Measurements from ENCODE around the gene MALRD1. TPM values are rescaled to one million over a fixed set of nuclear protein-coding genes. Genes with fewer than 3 reads are reported as not detected.

Gene MALRD1
- total RNA-seq, 1 experiment from 2014 or later = not detected

GRCh38 chr10:19158358-19158757 lies 109.8 kb downstream of the MALRD1 start:
- DNase-seq = no peak
- no peak overlapping the region for H3K4me3 ChIP-seq
- H3K36me3 ChIP-seq = no peaks in the 10 kb centered on the region
- no peak overlapping the region for H3K27ac ChIP-seq
- H3K9me3 ChIP-seq (replicated peaks) = no peaks in the 10 kb centered on the region
- H3K4me1 ChIP-seq = no peaks in the 10 kb centered on the region
- H3K27me3 ChIP-seq = no peaks in the 10 kb centered on the region

- Histone ChIP-seq H3K4me3 (no peak overlapping the region), H3K27me3 (no peaks in the 10 kb centered on the region), H3K27ac (no peak overlapping the region), H3K9me3 (replicated peaks) (no peaks in the 10 kb centered on the region), H3K4me1 (no peaks in the 10 kb centered on the region), H3K36me3 (no peaks in the 10 kb centered on the region)
- DNase-seq = no peak
These were observed 110.3 kb downstream of the MALRD1 start for GRCh38 chr10:19158870-19159269.

- no peaks in the 10 kb centered on the region for H3K9me3 ChIP-seq (replicated peaks)
- H3K27me3 ChIP-seq = no peaks in the 10 kb centered on the region
- no peak overlapping the region for H3K27ac ChIP-seq
- H3K4me1 ChIP-seq = no peaks in the 10 kb centered on the region
- no peak overlapping the region for H3K4me3 ChIP-seq
- no peaks in the 10 kb centered on the region for H3K36me3 ChIP-seq
- DNase-seq = no peak
These were observed 115.9 kb downstream of the MALRD1 start for GRCh38 chr10:19164461-19164860.

GRCh38 chr10:19168584-19168983 lies 120.0 kb downstream of the MALRD1 start:
- peak in 1 of 2 experiments; percentile 4 for DNase-seq

GRCh38 chr10:19169041-19169440 lies 120.4 kb downstream of the MALRD1 start:
- peak in 1 of 2 experiments; percentile 1 for DNase-seq
- no peak overlapping the region for H3K27ac ChIP-seq
- no peaks in the 10 kb centered on the region for H3K27me3 ChIP-seq

More at GRCh38 chr10:19168584-19168983, 120.0 kb downstream of the MALRD1 start:
- no peaks in the 10 kb centered on the region for H3K4me1 ChIP-seq
- no peak overlapping the region for H3K4me3 ChIP-seq
- no peaks in the 10 kb centered on the region for H3K36me3 ChIP-seq
- no peaks in the 10 kb centered on the region for H3K9me3 ChIP-seq (replicated peaks)
- no peaks in the 10 kb centered on the region for H3K27me3 ChIP-seq
- H3K27ac ChIP-seq = no peak overlapping the region

GRCh38 chr10:19169684-19170083 lies 121.1 kb downstream of the MALRD1 start:
- H3K4me1 ChIP-seq = no peaks in the 10 kb centered on the region
- H3K27me3 ChIP-seq = no peaks in the 10 kb centered on the region
- H3K27ac ChIP-seq = no peak overlapping the region
- no peaks in the 10 kb centered on the region for H3K36me3 ChIP-seq
- DNase-seq = no peak
- H3K4me3 ChIP-seq = no peak overlapping the region
- H3K9me3 ChIP-seq (replicated peaks) = no peaks in the 10 kb centered on the region

More at GRCh38 chr10:19169041-19169440, 120.4 kb downstream of the MALRD1 start:
- H3K4me3 ChIP-seq = no peak overlapping the region
- no peaks in the 10 kb centered on the region for H3K4me1 ChIP-seq
- H3K36me3 ChIP-seq = no peaks in the 10 kb centered on the region
- no peaks in the 10 kb centered on the region for H3K9me3 ChIP-seq (replicated peaks)

- Histone ChIP-seq H3K4me1 (no peaks in the 10 kb centered on the region), H3K36me3 (no peaks in the 10 kb centered on the region), H3K4me3 (no peak overlapping the region), H3K27me3 (no peaks in the 10 kb centered on the region), H3K9me3 (replicated peaks) (no peaks in the 10 kb centered on the region), H3K27ac (no peak overlapping the region)
- no peak for DNase-seq
These were observed 130.1 kb downstream of the MALRD1 start for GRCh38 chr10:19178675-19179074.

- Histone ChIP-seq H3K9me3 (replicated peaks) (no peaks in the 10 kb centered on the region), H3K27ac (no peak overlapping the region), H3K4me1 (no peaks in the 10 kb centered on the region), H3K27me3 (no peaks in the 10 kb centered on the region), H3K36me3 (no peaks in the 10 kb centered on the region), H3K4me3 (no peak overlapping the region)
- DNase-seq = no peak
These were observed 136.3 kb downstream of the MALRD1 start for GRCh38 chr10:19184891-19185290.

- H3K27ac ChIP-seq = no peak overlapping the region
- no peaks in the 10 kb centered on the region for H3K36me3 ChIP-seq
- no peaks in the 10 kb centered on the region for H3K9me3 ChIP-seq (replicated peaks)
- H3K4me1 ChIP-seq = no peaks in the 10 kb centered on the region
- no peak overlapping the region for H3K4me3 ChIP-seq
- H3K27me3 ChIP-seq = no peaks in the 10 kb centered on the region
- DNase-seq = no peak
These were observed 146.3 kb downstream of the MALRD1 start for GRCh38 chr10:19194866-19195265.

GRCh38 chr10:19195698-19196097 lies 147.1 kb downstream of the MALRD1 start:
- no peaks in the 10 kb centered on the region for H3K4me1 ChIP-seq
- no peaks in the 10 kb centered on the region for H3K9me3 ChIP-seq (replicated peaks)
- DNase-seq = no peak
- H3K27ac ChIP-seq = no peak overlapping the region
- H3K4me3 ChIP-seq = no peak overlapping the region
- H3K36me3 ChIP-seq = no peaks in the 10 kb centered on the region
- H3K27me3 ChIP-seq = no peaks in the 10 kb centered on the region

- no peaks in the 10 kb centered on the region for H3K36me3 ChIP-seq
- H3K27ac ChIP-seq = no peak overlapping the region
- H3K9me3 ChIP-seq (replicated peaks) = no peaks in the 10 kb centered on the region
- H3K4me3 ChIP-seq = no peak overlapping the region
- DNase-seq = no peak
- no peaks in the 10 kb centered on the region for H3K4me1 ChIP-seq
- H3K27me3 ChIP-seq = no peaks in the 10 kb centered on the region
These were observed 151.6 kb downstream of the MALRD1 start for GRCh38 chr10:19200211-19200610.

GRCh38 chr10:19204246-19204917 lies 155.8 kb downstream of the MALRD1 start:
- H3K36me3 ChIP-seq = no peaks in the 10 kb centered on the region
- H3K4me1 ChIP-seq = no peaks in the 10 kb centered on the region
- DNase-seq = no peak
- H3K27me3 ChIP-seq = no peaks in the 10 kb centered on the region
- no peak overlapping the region for H3K27ac ChIP-seq
- H3K9me3 ChIP-seq (replicated peaks) = no peaks in the 10 kb centered on the region
- H3K4me3 ChIP-seq = no peak overlapping the region

GRCh38 chr10:19209319-19209718 lies 160.7 kb downstream of the MALRD1 start:
- H3K27ac ChIP-seq = no peak overlapping the region
- no peaks in the 10 kb centered on the region for H3K27me3 ChIP-seq
- H3K4me3 ChIP-seq = no peak overlapping the region
- H3K9me3 ChIP-seq (replicated peaks) = no peaks in the 10 kb centered on the region
- peak in 1 of 2 experiments; percentile 8 for DNase-seq
- no peaks in the 10 kb centered on the region for H3K4me1 ChIP-seq
- H3K36me3 ChIP-seq = no peaks in the 10 kb centered on the region

- Histone ChIP-seq H3K27ac (no peak overlapping the region), H3K27me3 (no peaks in the 10 kb centered on the region), H3K9me3 (replicated peaks) (no peaks in the 10 kb centered on the region), H3K4me3 (no peak overlapping the region), H3K36me3 (no peaks in the 10 kb centered on the region), H3K4me1 (no peaks in the 10 kb centered on the region)
- no peak for DNase-seq
These were observed 164.0 kb downstream of the MALRD1 start for GRCh38 chr10:19212590-19212989.

- no peak overlapping the region for H3K27ac ChIP-seq
- DNase-seq = no peak
- H3K4me3 ChIP-seq = no peak overlapping the region
- H3K9me3 ChIP-seq (replicated peaks) = no peaks in the 10 kb centered on the region
- H3K4me1 ChIP-seq = no peaks in the 10 kb centered on the region
- H3K36me3 ChIP-seq = no peaks in the 10 kb centered on the region
- H3K27me3 ChIP-seq = no peaks in the 10 kb centered on the region
These were observed 172.6 kb downstream of the MALRD1 start for GRCh38 chr10:19221216-19221615.

GRCh38 chr10:19226025-19226424 lies 177.4 kb downstream of the MALRD1 start:
- no peak for DNase-seq
- Histone ChIP-seq H3K27me3 (no peaks in the 10 kb centered on the region), H3K4me1 (no peaks in the 10 kb centered on the region)

More at GRCh38 chr10:19226025-19226424, 177.4 kb downstream of the MALRD1 start:
- Histone ChIP-seq H3K4me3 (no peak overlapping the region), H3K27ac (no peak overlapping the region), H3K9me3 (replicated peaks) (no peaks in the 10 kb centered on the region), H3K36me3 (no peaks in the 10 kb centered on the region)
